ENCODE data around the gene CLRN3. TPM values are rescaled to one million over a fixed set of nuclear protein-coding genes. Genes with fewer than 3 reads are reported as not detected.

The CLRN3 gene
- total RNA-seq, 4 donors from 2014 or later, result 35.2 to 167 (median 77.1) TPM

DNA sequence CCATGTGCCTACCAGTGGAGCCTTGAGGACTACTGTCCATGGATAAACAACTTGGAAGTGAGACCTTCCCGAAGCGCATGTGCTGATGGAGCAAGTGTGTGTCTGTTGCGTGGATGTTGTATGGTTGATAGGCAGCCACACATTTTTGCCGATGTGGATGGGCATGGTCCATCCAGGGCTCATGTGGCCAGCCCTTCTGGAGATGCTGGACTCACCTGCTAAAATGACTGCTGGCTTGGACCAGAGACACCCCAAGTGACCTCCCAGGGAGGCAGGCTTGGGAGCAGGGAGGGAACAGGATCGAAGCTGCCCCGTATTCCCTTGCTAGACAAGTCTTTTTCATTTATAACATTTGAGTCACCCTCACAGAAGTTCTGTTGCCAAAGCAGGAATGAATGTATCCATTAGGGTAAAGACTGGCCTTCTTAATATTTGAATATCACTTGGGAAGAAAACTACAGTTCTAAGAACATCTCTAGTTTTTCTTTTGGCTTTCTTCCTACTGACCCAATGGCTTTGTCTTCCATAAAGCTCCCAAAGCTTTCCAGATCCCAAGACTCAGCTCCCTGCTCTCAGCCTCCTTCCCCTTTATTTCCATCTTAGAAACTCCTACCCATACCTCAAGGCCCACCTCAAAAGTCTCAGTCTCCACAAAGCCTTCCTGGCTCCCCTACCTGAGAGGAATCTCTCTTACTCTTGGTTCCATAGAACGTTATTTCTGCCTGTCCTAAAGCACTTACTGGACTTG is 17.1 kb upstream of the CLRN3 start:
- H3K27ac ChIP-seq, result peak overlapping the region in 1 of 4 donors; percentile 14
- TF ChIP-seq, protein P1, sequence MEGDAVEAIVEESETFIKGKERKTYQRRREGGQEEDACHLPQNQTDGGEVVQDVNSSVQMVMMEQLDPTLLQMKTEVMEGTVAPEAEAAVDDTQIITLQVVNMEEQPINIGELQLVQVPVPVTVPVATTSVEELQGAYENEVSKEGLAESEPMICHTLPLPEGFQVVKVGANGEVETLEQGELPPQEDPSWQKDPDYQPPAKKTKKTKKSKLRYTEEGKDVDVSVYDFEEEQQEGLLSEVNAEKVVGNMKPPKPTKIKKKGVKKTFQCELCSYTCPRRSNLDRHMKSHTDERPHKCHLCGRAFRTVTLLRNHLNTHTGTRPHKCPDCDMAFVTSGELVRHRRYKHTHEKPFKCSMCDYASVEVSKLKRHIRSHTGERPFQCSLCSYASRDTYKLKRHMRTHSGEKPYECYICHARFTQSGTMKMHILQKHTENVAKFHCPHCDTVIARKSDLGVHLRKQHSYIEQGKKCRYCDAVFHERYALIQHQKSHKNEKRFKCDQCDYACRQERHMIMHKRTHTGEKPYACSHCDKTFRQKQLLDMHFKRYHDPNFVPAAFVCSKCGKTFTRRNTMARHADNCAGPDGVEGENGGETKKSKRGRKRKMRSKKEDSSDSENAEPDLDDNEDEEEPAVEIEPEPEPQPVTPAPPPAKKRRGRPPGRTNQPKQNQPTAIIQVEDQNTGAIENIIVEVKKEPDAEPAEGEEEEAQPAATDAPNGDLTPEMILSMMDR (IDR thresholded peaks at IDR 0.05), result no peak
- TF ChIP-seq EP300 (IDR thresholded peaks at IDR 0.05; ENCODE audit: low read depth) (no peak), POLR2AphosphoS5 (IDR thresholded peaks at IDR 0.05) (no peak), POLR2A (IDR thresholded peaks at IDR 0.05) (no peak)
- no peaks in the 10 kb centered on the region for H3K36me3 ChIP-seq
- intact Hi-C loops (cut with DNase I; ENCODE audit: low total_unique reads), result no loop called here
- H3K4me1 ChIP-seq, result peaks cover 0 to 34% (median 25%) of the 10 kb centered on the region in 4 donors
- no peaks in the 10 kb centered on the region for H3K27me3 ChIP-seq
- H3K9me3 ChIP-seq, result no peaks in the 10 kb centered on the region
- in situ Hi-C loops (cut with MboI; ENCODE audit: low pct_ligation_motif_present in 1 of 4, low pct_unique_long_range_greater_than_20kb in 1 of 4, low sequenced_read_pairs in 3 of 4), result loop anchor here in 3 of 4 donors (10.0 to 25.0 kb wide), 4 partner anchors 85 to 165 kb away; no protein-coding TSS in a partner anchor
- no peak overlapping the region for H3K4me3 ChIP-seq
- WGBS, 2 donors (ENCODE audit: low coverage in 1 of 2), result 72% methylated on average over 7 of the region's 7 CpGs; no CpG with 5 or more reads in 1 of the 2 donors
- DNase-seq, result no peak

DNA sequence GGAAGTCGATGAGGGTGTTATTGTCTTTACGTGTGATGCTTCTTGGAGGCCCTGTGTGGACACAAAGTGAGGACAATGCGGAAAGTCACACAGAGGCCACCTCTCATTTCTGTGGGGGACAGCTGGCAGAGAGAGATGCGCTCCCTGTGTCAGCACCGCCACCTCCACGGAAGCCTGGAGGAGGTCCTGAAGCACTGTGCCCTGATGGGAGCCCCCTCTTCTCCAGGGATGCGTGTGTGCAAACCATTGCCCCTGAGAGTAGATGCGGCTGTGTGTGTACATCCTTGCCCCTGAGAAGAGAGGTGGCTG is 16.2 kb upstream of the CLRN3 start:
- 95% methylated on average over 8 of the region's 8 CpGs; no CpG with 5 or more reads in 1 of the 2 donors for WGBS, 2 donors (ENCODE audit: low coverage in 1 of 2)
- no peak for DNase-seq
- TF ChIP-seq POLR2A (IDR thresholded peaks at IDR 0.05) (no peak), EP300 (IDR thresholded peaks at IDR 0.05; ENCODE audit: low read depth) (no peak)
- Histone ChIP-seq H3K4me3 (no peak overlapping the region), H3K27ac (peak overlapping the region; percentile 2 to 46 (median 24)), H3K9me3 (no peaks in the 10 kb centered on the region), H3K36me3 (no peaks in the 10 kb centered on the region), H3K4me1 (peaks cover 0 to 42% (median 29%) of the 10 kb centered on the region in 4 donors), H3K27me3 (no peaks in the 10 kb centered on the region)
- in situ Hi-C loops (cut with MboI; ENCODE audit: low pct_ligation_motif_present in 1 of 4, low pct_unique_long_range_greater_than_20kb in 1 of 4, low sequenced_read_pairs in 3 of 4), result loop anchor here in 3 of 4 donors (10.0 to 25.0 kb wide), 3 partner anchors 103 to 166 kb away; no protein-coding TSS in a partner anchor
- intact Hi-C loops (cut with DNase I; ENCODE audit: low total_unique reads), result no loop called here

DNA sequence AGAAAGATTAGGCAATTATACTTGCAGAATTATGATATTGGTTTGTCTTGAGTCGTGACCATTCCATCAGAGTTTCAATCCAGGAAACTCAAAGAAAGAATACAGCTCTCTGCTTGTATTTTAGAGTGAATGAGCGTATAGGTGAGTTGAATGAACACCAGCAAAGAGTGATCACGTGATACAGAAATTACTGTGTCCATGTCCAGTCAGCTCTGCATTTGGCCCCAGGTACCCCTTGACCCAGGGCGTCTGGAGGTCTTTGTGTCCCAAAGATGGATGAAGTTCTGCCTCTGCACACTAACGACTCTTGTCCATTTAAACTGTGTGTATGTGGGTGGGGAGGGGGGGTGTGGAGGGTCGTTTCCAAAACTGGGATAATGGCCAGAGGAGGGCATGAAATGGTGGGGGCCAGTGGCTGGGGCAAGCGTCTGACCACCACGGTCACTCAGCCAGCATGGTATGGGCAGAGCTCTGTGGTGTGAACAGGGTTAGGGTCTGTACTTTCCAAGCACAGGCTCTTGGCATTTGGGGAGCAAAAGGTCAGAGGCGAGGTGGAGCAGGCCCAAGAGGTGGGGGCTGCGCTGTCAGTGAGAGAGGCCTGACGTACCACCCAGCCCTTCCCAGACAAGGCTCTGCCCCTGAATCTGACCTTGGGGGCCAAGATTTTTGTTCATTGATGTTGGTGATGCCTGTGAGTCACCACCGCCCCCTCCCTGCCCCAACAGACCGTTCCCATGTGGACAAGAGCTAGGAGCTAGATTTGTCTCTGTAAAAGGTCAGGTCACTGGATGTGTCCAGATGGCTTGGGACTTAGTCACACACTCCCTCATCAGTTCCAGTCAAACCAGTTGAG is 15.6 kb upstream of the CLRN3 start:
- intact Hi-C loops (cut with DNase I; ENCODE audit: low total_unique reads) (no loop called here), in situ Hi-C loops (cut with MboI; ENCODE audit: low pct_ligation_motif_present in 1 of 4, low pct_unique_long_range_greater_than_20kb in 1 of 4, low sequenced_read_pairs in 3 of 4) (loop anchor here in 3 of 4 donors (10.0 to 25.0 kb wide), 3 partner anchors 104 to 166 kb away; no protein-coding TSS in a partner anchor)
- TF ChIP-seq EP300 (IDR thresholded peaks at IDR 0.05; ENCODE audit: low read depth), result no peak
- no peak for TF ChIP-seq POLR2A (IDR thresholded peaks at IDR 0.05)
- TF ChIP-seq POLR2AphosphoS5 (IDR thresholded peaks at IDR 0.05), result peak in 1 of 3 donors; percentile 10
- no peak for DNase-seq
- Histone ChIP-seq H3K27ac (peak overlapping the region; percentile 85 to 95 (median 92)), H3K4me3 (peak overlapping the region in 3 of 4 donors; percentile 78 to 85 (median 82)), H3K27me3 (no peaks in the 10 kb centered on the region), H3K9me3 (no peaks in the 10 kb centered on the region), H3K36me3 (no peaks in the 10 kb centered on the region), H3K4me1 (peaks cover 0 to 42% (median 29%) of the 10 kb centered on the region in 4 donors)
- WGBS, 2 donors (ENCODE audit: low coverage in 1 of 2), result 0 to 68% methylated on average over 1 to 13 of the region's 13 CpGs

DNA sequence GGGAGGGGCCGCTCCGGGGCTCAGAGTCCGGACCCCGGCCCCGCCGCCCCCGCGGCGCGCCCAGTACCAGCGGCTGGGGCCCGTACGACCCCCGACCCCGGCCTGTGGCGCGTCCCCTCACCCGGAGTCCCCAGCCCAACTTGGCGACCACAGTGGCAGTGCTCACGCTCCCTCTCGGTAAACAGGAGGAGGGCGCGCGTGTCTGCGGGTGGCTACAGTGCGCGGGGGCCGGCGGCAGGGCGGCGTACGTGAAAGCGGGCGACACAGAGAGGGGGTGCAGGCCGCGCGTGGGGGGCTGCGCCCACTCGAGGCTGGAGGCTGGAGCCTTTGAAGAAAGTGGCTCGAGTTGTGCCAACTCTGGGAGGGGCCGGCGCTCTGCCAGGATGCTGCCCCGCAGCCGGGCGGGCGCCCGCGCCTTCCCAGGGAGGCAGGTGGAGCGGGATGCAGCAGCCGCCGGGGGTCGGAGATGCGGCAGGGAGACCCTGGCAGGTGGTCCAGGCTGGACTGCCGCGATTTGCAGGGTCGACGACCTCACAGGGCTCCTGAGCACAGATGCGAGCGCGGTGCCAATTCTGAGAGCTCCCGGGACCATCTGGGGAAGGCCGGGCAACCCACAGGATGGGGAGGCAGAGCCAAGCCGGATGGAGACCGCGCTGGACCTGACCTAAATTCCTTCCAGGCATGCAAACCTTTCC is 14.8 kb upstream of the CLRN3 start:
- Histone ChIP-seq H3K4me1 (peaks cover 0 to 42% (median 29%) of the 10 kb centered on the region in 4 donors), H3K36me3 (no peaks in the 10 kb centered on the region), H3K27ac (peak overlapping the region; percentile 85 to 95 (median 92)), H3K9me3 (no peaks in the 10 kb centered on the region), H3K27me3 (no peaks in the 10 kb centered on the region), H3K4me3 (peak overlapping the region; percentile 44 to 85 (median 80))
- in situ Hi-C loops (cut with MboI; ENCODE audit: low pct_ligation_motif_present in 1 of 4, low pct_unique_long_range_greater_than_20kb in 1 of 4, low sequenced_read_pairs in 3 of 4) (loop anchor here in 3 of 4 donors (10.0 to 25.0 kb wide), 3 partner anchors 105 to 167 kb away; no protein-coding TSS in a partner anchor), intact Hi-C loops (cut with DNase I; ENCODE audit: low total_unique reads) (loop anchor here (2.0 kb wide), 1 partner anchor 103 kb away; no protein-coding TSS in a partner anchor)
- peak; percentile 44 for DNase-seq
- TF ChIP-seq POLR2A (IDR thresholded peaks at IDR 0.05), result no peak
- TF ChIP-seq POLR2AphosphoS5 (IDR thresholded peaks at IDR 0.05), result no peak
- TF ChIP-seq EP300 (IDR thresholded peaks at IDR 0.05; ENCODE audit: low read depth), result no peak
- TF ChIP-seq, protein P1 (IDR thresholded peaks at IDR 0.05), result no peak
- WGBS, 2 donors (ENCODE audit: low coverage in 1 of 2), result 4% methylated on average over 24 of the region's 65 CpGs; no CpG with 5 or more reads in 1 of the 2 donors
